Cerebellar cortex (tissue), 1 donor: ENCODE data around the gene ARL3.

ENCODE experiments used
- DNase-seq: peaks from one replicate; pipeline ENCODE4 v3.0.0-alpha.2; 2015; ENCODE audit warnings: low spot score

ARL3 gene

GRCh38 chr10:102635377-102635776 lies 78.8 kb downstream of the ARL3 start:
- DNase-seq, result no peak

- DNase-seq, result no peak
These were observed 79.5 kb downstream of the ARL3 start for GRCh38 chr10:102634686-102635085.

GRCh38 chr10:102633848-102634247 lies 80.3 kb downstream of the ARL3 start:
- DNase-seq, result no peak

- DNase-seq, result no peak
These were observed 80.9 kb downstream of the ARL3 start for GRCh38 chr10:102633287-102633686.

- no peak for DNase-seq
These were observed 81.6 kb downstream of the ARL3 start for GRCh38 chr10:102632394-102633111.

GRCh38 chr10:102631525-102632393 lies 82.4 kb downstream of the ARL3 start:
- DNase-seq, result no peak

- DNase-seq, result no peak
These were observed 83.5 kb downstream of the ARL3 start for GRCh38 chr10:102630663-102631062.

- peak; percentile 64 for DNase-seq
These were observed 84.3 kb downstream of the ARL3 start for GRCh38 chr10:102629661-102630614.

GRCh38 chr10:102628451-102628911 lies 85.7 kb downstream of the ARL3 start:
- peak; percentile 44 for DNase-seq

- no peak for DNase-seq
These were observed 86.4 kb downstream of the ARL3 start for GRCh38 chr10:102627736-102628293.

- peak; percentile 55 for DNase-seq
These were observed 86.9 kb downstream of the ARL3 start for GRCh38 chr10:102627291-102627735.

GRCh38 chr10:102626026-102626685 lies 88.0 kb downstream of the ARL3 start:
- DNase-seq, result no peak

- no peak for DNase-seq
These were observed 89.2 kb downstream of the ARL3 start for GRCh38 chr10:102624751-102625645.

- DNase-seq, result no peak
These were observed 90.1 kb downstream of the ARL3 start for GRCh38 chr10:102624094-102624493.
